HCT116 (cell line): ENCODE measurements around the gene PARG. TPM values are rescaled to one million over a fixed set of nuclear protein-coding genes. Genes with fewer than 3 reads are reported as not detected.

Experiments used
- ATAC-seq: fragments of 200-7000 bp; cut with Tn5 transposase; 2 replicates; pipeline ENCODE4 v1.9.1; 2020; ENCODE audit warnings: mild to moderate bottlenecking, moderate library complexity
- BruUV-seq: library from RNA; stranded (reverse); fragments of 400-500 nt; replicated peaks from 2 replicates; lab custom pipeline; 2021; lab: Mats Ljungman, UMichigan
- CTCF ChIA-PET: fragments of 300-600 bp; sonication (Branson Sonifier 250); formaldehyde crosslinking; loops from one replicate; lab custom pipeline; 2021; ENCODE audit warnings: antibody characterized with exemption; lab: Charles Lee
- POLR2A ChIA-PET: fragments of 300-600, 350-600 bp; sonication (Branson Sonifier 250); formaldehyde crosslinking; loops from one replicate; lab custom pipeline; 2021; ENCODE audit warnings: antibody characterized with exemption; lab: Charles Lee
- RAD21 ChIA-PET, 2 experiments: fragments of 300-600 bp; sonication (Branson Sonifier 250); formaldehyde crosslinking; loops; one replicate each; lab custom pipeline; 2023; ENCODE audit warnings: low total read pairs in 2 of 2; ENCODE audit not compliant: uncharacterized antibody in 2 of 2, unreplicated experiment in 2 of 2, low non-redundant PET in 1 of 2; lab: Charles Lee
- DNase-seq: peaks from one replicate; pipeline ENCODE4 v3.0.0-alpha.2; 2010; ENCODE audit warnings: low read depth, low spot score
- H2AFZ ChIP-seq: fragments of 200-600 bp; shearing (Covaris generic), sonication (generic); 2 replicates; pipeline ENCODE4 v1.6.1; 2017; ENCODE audit warnings: low read depth, mixed run types, mixed read lengths, antibody characterized with exemption, low read length; ENCODE audit not compliant: poor library complexity, severe bottlenecking
- H3K27ac ChIP-seq: 2 replicates; pipeline ENCODE4 v1.5.1; 2012; ENCODE audit warnings: low read depth, low read length
- H3K27me3 ChIP-seq: fragments of 200-600 bp; sonication (generic); 2 replicates; pipeline ENCODE4 v1.6.1; 2016; ENCODE audit warnings: mixed run types, low read length, mixed read lengths; ENCODE audit not compliant: insufficient read depth
- H3K36me3 ChIP-seq, 2 experiments: fragments of 200-500 bp in 1 of 2; fragments of 200-600 bp in 1 of 2; sonication (Bioruptor generic) in 1 of 2; sonication (generic) in 1 of 2; 2 replicates each; pipeline versions ENCODE4 v1.5.1 to v1.6.1; 2014 to 2016; ENCODE audit warnings: low read length in 2 of 2, inconsistent platforms in 1 of 2, mixed read lengths in 1 of 2, mixed run types in 1 of 2; ENCODE audit not compliant: insufficient read depth in 2 of 2, control insufficient read depth in 1 of 2
- H3K4me1 ChIP-seq, 2 experiments: fragments of 200-600 bp in 1 of 2; sonication (generic) in 1 of 2; 2 replicates each; pipeline versions ENCODE4 v1.5.1 to v1.6.1; 2012 to 2017; ENCODE audit warnings: low read length in 2 of 2, inconsistent platforms in 1 of 2, mild to moderate bottlenecking in 1 of 2, mixed read lengths in 1 of 2, mixed run types in 1 of 2, moderate library complexity in 1 of 2; ENCODE audit not compliant: insufficient read depth in 2 of 2, control insufficient read depth in 1 of 2
- H3K4me2 ChIP-seq: fragments of 200-600 bp; sonication (generic); 2 replicates; pipeline ENCODE4 v1.6.1; 2017; ENCODE audit warnings: mixed run types, low read length, mixed read lengths
- H3K4me3 ChIP-seq, 2 experiments: fragments of 200-600 bp in 1 of 2; sonication (generic) in 1 of 2; replicated peaks in 1 of 2; 2 replicates each; pipeline ENCODE4 v1.5.1; 2011 to 2016; ENCODE audit warnings: low read length in 2 of 2, control low read depth in 1 of 2, low read depth in 1 of 2, mild to moderate bottlenecking in 1 of 2, mixed read lengths in 1 of 2, mixed run types in 1 of 2
- H3K79me2 ChIP-seq: fragments of 200-600 bp; sonication (generic); 2 replicates; pipeline ENCODE4 v1.6.1; 2017; ENCODE audit warnings: mild to moderate bottlenecking, mixed run types, low read length, moderate library complexity, mixed read lengths; ENCODE audit not compliant: insufficient read depth
- H3K9ac ChIP-seq: fragments of 200-600 bp; sonication (generic); 2 replicates; pipeline ENCODE4 v1.6.1; 2016; ENCODE audit warnings: low read length, mixed read lengths
- H3K9me2 ChIP-seq: fragments of 200-600 bp; sonication (generic), shearing (Covaris generic); 2 replicates; pipeline ENCODE4 v1.6.1; 2017; ENCODE audit warnings: mixed run types, mild to moderate bottlenecking, moderate library complexity; ENCODE audit not compliant: insufficient read depth
- H3K9me3 ChIP-seq, 2 experiments: fragments of 200-500 bp in 1 of 2; fragments of 200-600 bp in 1 of 2; sonication (Bioruptor generic) in 1 of 2; sonication (generic) in 1 of 2; 2 replicates each; pipeline ENCODE4 v1.6.1; 2014 to 2017; ENCODE audit warnings: low read length in 2 of 2, mixed read lengths in 2 of 2, inconsistent platforms in 1 of 2, low read depth in 1 of 2, mild to moderate bottlenecking in 1 of 2, mixed run types in 1 of 2, moderate library complexity in 1 of 2; ENCODE audit not compliant: control insufficient read depth in 1 of 2, insufficient read depth in 1 of 2
- H4K20me1 ChIP-seq: fragments of 200-600 bp; sonication (generic), shearing (Covaris generic); 2 replicates; pipeline ENCODE4 v1.6.1; 2017; ENCODE audit warnings: mixed run types, mild to moderate bottlenecking, moderate library complexity; ENCODE audit not compliant: insufficient read depth
- ATF3 ChIP-seq: IDR thresholded peaks from 2 replicates; pipeline ENCODE4 v1.6.1; 2012
- CBX3 ChIP-seq: IDR thresholded peaks from 2 replicates; pipeline ENCODE4 v1.6.1; 2012; ENCODE audit warnings: low read depth
- CEBPB ChIP-seq: IDR thresholded peaks from 2 replicates; pipeline ENCODE4 v1.6.1; 2012; ENCODE audit warnings: low read depth
- EGR1 ChIP-seq: IDR thresholded peaks from 2 replicates; pipeline ENCODE4 v1.6.1; 2012; ENCODE audit warnings: low read depth
- ELF1 ChIP-seq: IDR thresholded peaks from 2 replicates; pipeline ENCODE4 v1.6.1; 2012; ENCODE audit warnings: low read depth, borderline replicate concordance
- EZH2phosphoT487 ChIP-seq: fragments of 200-600 bp; IDR thresholded peaks from 2 replicates; pipeline ENCODE4 v1.6.1; 2018; ENCODE audit warnings: antibody characterized with exemption, borderline replicate concordance
- FOSL1 ChIP-seq: IDR thresholded peaks from 2 replicates; pipeline ENCODE4 v1.6.1; 2012; ENCODE audit warnings: low read depth
- JUND ChIP-seq: IDR thresholded peaks from 2 replicates; pipeline ENCODE4 v1.6.1; 2012
- POLR2A ChIP-seq: IDR thresholded peaks from 2 replicates; pipeline ENCODE4 v1.7.0; 2011; ENCODE audit warnings: borderline replicate concordance; ENCODE audit not compliant: insufficient read depth, insufficient read length; ENCODE audit errors: extremely low read depth
- POLR2AphosphoS5 ChIP-seq: IDR thresholded peaks from 2 replicates; pipeline ENCODE4 v1.6.1; 2011; ENCODE audit warnings: mild to moderate bottlenecking, low read depth, low read length, moderate library complexity
- RAD21 ChIP-seq: IDR thresholded peaks from 2 replicates; pipeline ENCODE4 v1.6.1; 2012; ENCODE audit warnings: low read depth, mild to moderate bottlenecking
- REST ChIP-seq: IDR thresholded peaks from 2 replicates; pipeline ENCODE4 v1.6.1; 2012; ENCODE audit warnings: low read depth
- SIN3A ChIP-seq: IDR thresholded peaks from 2 replicates; pipeline ENCODE4 v1.6.1; 2012; ENCODE audit warnings: low read depth
- SP1 ChIP-seq: IDR thresholded peaks from 2 replicates; pipeline ENCODE4 v1.6.1; 2012; ENCODE audit warnings: low read depth
- TCF7L2 ChIP-seq: IDR thresholded peaks from 2 replicates; pipeline ENCODE4 v1.7.0; 2011; ENCODE audit warnings: borderline replicate concordance, inconsistent platforms; ENCODE audit not compliant: insufficient read depth, insufficient read length; ENCODE audit errors: extremely low read depth
- YY1 ChIP-seq: IDR thresholded peaks from 2 replicates; pipeline ENCODE4 v1.6.1; 2011; ENCODE audit warnings: low read length, low read depth, moderate library complexity, mild to moderate bottlenecking; ENCODE audit not compliant: insufficient replicate concordance; ENCODE audit errors: extremely low read depth
- ZFX ChIP-seq: fragments of 450-650 bp; IDR thresholded peaks from 2 replicates; pipeline ENCODE4 v1.6.1; 2017
- ZNF274 ChIP-seq: fragments of 200-500 bp; sonication (Bioruptor generic); IDR thresholded peaks from 2 replicates; pipeline ENCODE4 v1.6.1; 2014; ENCODE audit warnings: mild to moderate bottlenecking, low read depth, low read length, inconsistent platforms
- intact Hi-C: fragments of 100-400 bp; cut with micrococcal nuclease; formaldehyde crosslinking; loops from 2 replicates; pipeline ENCODE4 v1.10.0; 2022
- total RNA-seq: library from RNA; stranded (reverse); gene quantifications from one replicate; pipeline ENCODE4 v1.2.1, GENCODE V29; 2021; ENCODE audit not compliant: unreplicated experiment

PARG gene
- total RNA-seq, 1 experiment from 2014 or later = 30.4 TPM

DNA sequence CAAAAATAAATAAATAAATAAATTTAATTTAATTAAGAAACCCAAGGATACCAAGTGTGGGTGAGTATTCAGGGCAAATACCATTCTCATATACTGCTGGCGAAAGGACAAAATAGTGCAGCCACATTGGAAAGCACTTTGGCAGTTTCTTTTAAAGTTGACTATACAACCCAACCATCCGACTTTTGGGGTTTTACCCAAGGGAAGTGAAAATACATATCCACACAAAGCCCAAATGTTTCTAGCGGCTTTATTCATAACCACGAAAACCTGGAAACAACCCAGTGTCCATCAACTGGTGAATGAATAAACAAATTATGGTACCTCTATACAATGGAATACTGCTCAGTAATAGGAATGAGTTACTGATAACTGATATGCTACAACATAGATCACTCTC lies 143.6 kb downstream of the PARG start:
- TF ChIP-seq FOSL1 = no peak
- TF ChIP-seq RAD21 = no peak
- no peak for TF ChIP-seq TCF7L2
- TF ChIP-seq ATF3 = no peak
- TF ChIP-seq ELF1 = no peak
- no peak for TF ChIP-seq ZFX
- TF ChIP-seq SP1 = no peak
- no peak for TF ChIP-seq POLR2AphosphoS5
- no peak for TF ChIP-seq EZH2phosphoT487
- no peak for TF ChIP-seq SIN3A
- TF ChIP-seq JUND = no peak
- Histone ChIP-seq H3K79me2 (no peaks in the 10 kb centered on the region), H3K4me1 (no peaks in the 10 kb centered on the region), H3K9me2 (no peaks in the 10 kb centered on the region), H3K36me3 (no peaks in the 10 kb centered on the region), H3K9me3 (no peaks in the 10 kb centered on the region), H3K27ac (no peak overlapping the region), H4K20me1 (no peaks in the 10 kb centered on the region), H3K4me3 (no peak overlapping the region), H3K4me2 (no peak overlapping the region), H3K9ac (no peak overlapping the region), H2AFZ (no peak overlapping the region), H3K27me3 (no peaks in the 10 kb centered on the region)
- intact Hi-C loops = no loop called here
- POLR2A ChIA-PET = no interaction called here
- CTCF ChIA-PET = no interaction called here
- ATAC-seq (no peak), DNase-seq (no peak)
- RAD21 ChIA-PET = no interaction called here
- BruUV-seq = no TSS peak

- H3K9ac ChIP-seq = no peak overlapping the region
- BruUV-seq = no TSS peak
- no peak overlapping the region for H3K27ac ChIP-seq
- H3K27me3 ChIP-seq = no peaks in the 10 kb centered on the region
- no peaks in the 10 kb centered on the region for H4K20me1 ChIP-seq
- no peaks in the 10 kb centered on the region for H3K36me3 ChIP-seq
- no peak overlapping the region for H2AFZ ChIP-seq
- ChIA-PET POLR2A (no interaction called here), RAD21 (no interaction called here), CTCF (no interaction called here)
- H3K4me1 ChIP-seq = no peaks in the 10 kb centered on the region
- intact Hi-C loops = no loop called here
- TF ChIP-seq FOSL1 (no peak), CBX3 (no peak), REST (no peak), POLR2AphosphoS5 (no peak), ZNF274 (no peak), POLR2A (no peak), EGR1 (no peak), YY1 (no peak), CEBPB (no peak)
- no peak overlapping the region for H3K4me2 ChIP-seq
- ATAC-seq (no peak), DNase-seq (no peak)
- H3K9me3 ChIP-seq = no peaks in the 10 kb centered on the region
- no peak overlapping the region for H3K4me3 ChIP-seq
- no peaks in the 10 kb centered on the region for H3K79me2 ChIP-seq
- H3K9me2 ChIP-seq = no peaks in the 10 kb centered on the region
Measured at GRCh38 chr10:49791100-49791499, 150.7 kb downstream of the PARG start.
